Endodermal cell (in vitro differentiated cells): ENCODE data around the gene MRPS34. TPM values are rescaled to one million over a fixed set of nuclear protein-coding genes. Genes with fewer than 3 reads are reported as not detected.
A peak's percentile ranks its signal among the peaks of the same experiment; 100 is the strongest.

Experiments
- DNase-seq: peaks from one replicate; pipeline ENCODE4 v3.0.0-alpha.2; 2017
- H3K27ac ChIP-seq: 2 replicates; pipeline ENCODE4 v1.5.1; 2013; ENCODE audit warnings: mild to moderate bottlenecking, low read depth, low read length, moderate library complexity
- H3K27me3 ChIP-seq: 2 replicates; pipeline ENCODE4 v1.6.1; 2013; ENCODE audit warnings: mild to moderate bottlenecking, low read length, moderate library complexity; ENCODE audit not compliant: insufficient read depth, control insufficient read depth, poor library complexity, severe bottlenecking
- H3K36me3 ChIP-seq: 2 replicates; pipeline ENCODE4 v1.7.0; 2013; ENCODE audit warnings: mild to moderate bottlenecking, low read length, moderate library complexity; ENCODE audit not compliant: control insufficient read depth, insufficient read depth
- H3K4me1 ChIP-seq: one replicate; pipeline ENCODE4 v1.7.0; 2013; ENCODE audit warnings: low read length; ENCODE audit not compliant: control insufficient read depth, insufficient read depth
- H3K4me3 ChIP-seq: 2 replicates; pipeline ENCODE4 v1.5.1; 2013; ENCODE audit warnings: mild to moderate bottlenecking, low read length, moderate library complexity
- H3K9ac ChIP-seq: 2 replicates; pipeline ENCODE4 v1.6.1; 2013; ENCODE audit warnings: mild to moderate bottlenecking, low read length, moderate library complexity; ENCODE audit not compliant: poor library complexity, severe bottlenecking; ENCODE audit errors: extremely low read depth
- H3K9me3 ChIP-seq: 2 replicates; pipeline ENCODE4 v1.6.1; 2013; ENCODE audit warnings: mild to moderate bottlenecking, low read length, moderate library complexity; ENCODE audit not compliant: control insufficient read depth
- H3K27ac Mint-ChIP-seq: 2 replicates; pipeline ENCODE4 v1.8.0; 2020; ENCODE audit warnings: mixed read lengths
- H3K27me3 Mint-ChIP-seq: 2 replicates; pipeline ENCODE4 v1.8.0; 2021; ENCODE audit warnings: mild to moderate bottlenecking, mixed read lengths; ENCODE audit not compliant: insufficient read depth
- H3K36me3 Mint-ChIP-seq: 2 replicates; pipeline ENCODE4 v1.8.0; 2020; ENCODE audit warnings: low read depth, mixed read lengths
- H3K4me1 Mint-ChIP-seq: 2 replicates; pipeline ENCODE4 v1.8.0; 2020; ENCODE audit warnings: mixed read lengths
- H3K4me3 Mint-ChIP-seq: 2 replicates; pipeline ENCODE4 v1.8.0; 2020; ENCODE audit warnings: mild to moderate bottlenecking, moderate library complexity, mixed read lengths
- H3K9me3 Mint-ChIP-seq: 2 replicates; pipeline ENCODE4 v1.8.0; 2020; ENCODE audit warnings: mild to moderate bottlenecking, mixed read lengths
- WGBS, 2 experiments: methylation state at CpG; one replicate each; pipeline versions ENCODE4 v1.1.5 to v1.1.7; 2013; ENCODE audit warnings: missing lambda C conversion rate in 2 of 2, mixed read lengths in 1 of 2; ENCODE audit not compliant: insufficient coverage in 1 of 2, insufficient read length in 1 of 2; 5-methylcytosine and 5-hydroxymethylcytosine counted together
- total RNA-seq, 2 donors: library from RNA; stranded (reverse); fragmentation: NEBNext Ultra II Directional in 1 of 2; extraction: Animal tissue kit (Norgen Biotek cat#: 25700) in 1 of 2; gene quantifications; 2 replicates in 1 of 2; 3 replicates in 1 of 2; pipeline ENCODE4 v1.2.1, GENCODE V29; 2021
- TF ChIP-seq, protein P1 (sequence below): fragments of 200-600 bp; sonication (generic); conservative IDR thresholded peaks from 2 replicates; pipeline ENCODE4 v1.5.0; 2021; ENCODE audit warnings: antibody characterized with exemption, mild to moderate bottlenecking

The MRPS34 gene
- total RNA-seq, 2 donors from 2014 or later = 137 to 164 TPM

DNA sequence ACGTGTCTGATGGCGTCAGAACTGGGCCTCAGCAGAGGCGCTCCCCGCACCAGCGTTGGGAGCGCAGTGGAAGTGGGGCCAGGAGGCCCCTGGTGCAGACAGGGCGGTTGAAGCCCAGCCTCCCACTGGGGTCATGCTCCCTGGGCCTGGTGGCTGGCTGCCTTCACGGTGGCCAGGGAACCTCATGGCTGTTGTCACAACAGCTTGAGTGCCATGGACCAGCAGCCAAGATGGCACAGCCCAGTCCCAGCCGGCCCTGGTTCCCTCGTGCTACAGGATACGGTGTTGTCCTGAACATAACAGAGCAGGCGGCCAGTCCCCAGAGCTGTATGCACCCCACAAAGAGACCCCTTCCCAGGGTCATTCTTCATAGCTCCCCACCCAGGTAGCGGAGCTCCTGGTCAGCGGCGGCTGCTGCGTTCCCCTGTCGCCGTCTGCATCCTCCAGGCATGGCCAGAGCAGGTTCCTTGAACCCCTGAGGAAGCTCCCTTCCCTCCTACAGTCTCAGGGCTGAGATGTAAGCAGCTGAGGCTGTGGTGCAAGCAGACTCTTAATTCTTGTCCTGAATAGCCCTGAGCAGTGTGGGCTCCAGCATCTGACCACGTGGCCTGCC is 31.3 kb downstream of the MRPS34 start:
- H3K4me3 ChIP-seq = no peak overlapping the region
- H3K36me3 ChIP-seq = peaks cover 10% of the 10 kb centered on the region
- Mint-ChIP-seq H3K4me1 (no peaks in the 10 kb centered on the region), H3K36me3 (peaks cover 9% of the 10 kb centered on the region), H3K4me3 (no peak overlapping the region), H3K27ac (no peak overlapping the region), H3K27me3 (no peaks in the 10 kb centered on the region), H3K9me3 (peaks cover 1% of the 10 kb centered on the region)
- no peaks in the 10 kb centered on the region for H3K4me1 ChIP-seq
- no peak overlapping the region for H3K9ac ChIP-seq
- TF ChIP-seq, protein P1, sequence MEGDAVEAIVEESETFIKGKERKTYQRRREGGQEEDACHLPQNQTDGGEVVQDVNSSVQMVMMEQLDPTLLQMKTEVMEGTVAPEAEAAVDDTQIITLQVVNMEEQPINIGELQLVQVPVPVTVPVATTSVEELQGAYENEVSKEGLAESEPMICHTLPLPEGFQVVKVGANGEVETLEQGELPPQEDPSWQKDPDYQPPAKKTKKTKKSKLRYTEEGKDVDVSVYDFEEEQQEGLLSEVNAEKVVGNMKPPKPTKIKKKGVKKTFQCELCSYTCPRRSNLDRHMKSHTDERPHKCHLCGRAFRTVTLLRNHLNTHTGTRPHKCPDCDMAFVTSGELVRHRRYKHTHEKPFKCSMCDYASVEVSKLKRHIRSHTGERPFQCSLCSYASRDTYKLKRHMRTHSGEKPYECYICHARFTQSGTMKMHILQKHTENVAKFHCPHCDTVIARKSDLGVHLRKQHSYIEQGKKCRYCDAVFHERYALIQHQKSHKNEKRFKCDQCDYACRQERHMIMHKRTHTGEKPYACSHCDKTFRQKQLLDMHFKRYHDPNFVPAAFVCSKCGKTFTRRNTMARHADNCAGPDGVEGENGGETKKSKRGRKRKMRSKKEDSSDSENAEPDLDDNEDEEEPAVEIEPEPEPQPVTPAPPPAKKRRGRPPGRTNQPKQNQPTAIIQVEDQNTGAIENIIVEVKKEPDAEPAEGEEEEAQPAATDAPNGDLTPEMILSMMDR = no peak
- DNase-seq = no peak
- no peaks in the 10 kb centered on the region for H3K27me3 ChIP-seq
- WGBS, 2 experiments = 93 to 96% methylated on average over 12 to 19 of the region's 19 CpGs
- peaks cover 29% of the 10 kb centered on the region for H3K9me3 ChIP-seq
- H3K27ac ChIP-seq = peak overlapping the region; percentile 24

DNA sequence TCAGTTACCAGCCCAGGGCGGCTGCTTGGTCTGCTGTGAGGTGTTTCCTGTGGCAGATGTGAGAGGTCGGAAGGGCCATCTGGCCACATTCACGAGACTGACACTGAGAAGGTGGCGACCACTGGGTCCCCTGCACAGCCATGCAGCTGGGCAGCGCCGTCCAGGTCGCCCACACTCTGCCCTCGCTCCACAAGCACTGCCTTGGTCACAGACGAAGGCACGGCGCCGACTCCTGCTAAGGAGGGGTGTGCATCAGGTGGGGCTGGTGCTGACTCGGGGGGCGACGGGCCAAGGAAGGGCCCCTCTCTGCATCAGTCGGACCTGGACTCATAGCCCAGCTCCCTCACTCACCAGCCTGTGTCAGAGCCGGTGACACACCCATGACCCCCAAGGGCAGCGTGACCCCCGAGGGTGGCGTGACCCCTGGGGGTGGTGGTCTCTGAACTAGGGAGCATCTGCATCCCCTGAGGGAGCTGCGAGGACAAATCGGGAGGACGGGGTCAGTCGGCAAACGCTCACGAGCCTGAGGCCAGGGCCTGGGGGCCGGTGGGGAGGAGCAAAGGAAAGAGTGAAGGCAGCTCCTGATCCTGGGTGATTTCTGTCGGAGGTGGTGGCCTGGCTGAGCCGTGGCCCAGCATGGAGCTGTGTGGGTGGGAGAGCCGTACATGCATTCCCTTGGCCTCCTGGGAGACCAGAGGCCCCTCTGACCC is 32.0 kb downstream of the MRPS34 start:
- H3K27ac Mint-ChIP-seq = no peak overlapping the region
- TF ChIP-seq, protein P1 = no peak
- no peak overlapping the region for H3K4me3 Mint-ChIP-seq

DNA sequence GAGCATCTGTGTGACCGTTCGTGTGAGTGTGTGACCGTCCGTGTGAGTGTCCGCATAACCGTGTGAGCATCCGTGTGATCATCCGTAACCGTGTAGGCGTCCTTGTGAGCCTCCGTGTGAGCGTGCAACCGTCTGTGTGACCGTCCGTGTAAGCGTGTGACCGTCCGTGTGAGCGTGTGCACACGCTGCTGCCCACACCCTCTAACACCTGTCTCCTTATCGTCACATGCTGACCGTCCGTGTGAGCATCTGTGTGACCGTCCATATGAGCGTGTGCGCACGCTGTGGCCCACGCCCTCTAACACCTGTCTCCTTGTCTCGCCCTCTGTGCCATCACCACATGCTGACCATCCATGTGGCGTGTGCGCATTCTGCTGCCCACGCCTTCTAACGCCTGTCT is 32.7 kb downstream of the MRPS34 start:
- peaks cover 7% of the 10 kb centered on the region for H3K36me3 ChIP-seq
- Mint-ChIP-seq H3K4me3 (no peak overlapping the region), H3K27me3 (no peaks in the 10 kb centered on the region), H3K27ac (no peak overlapping the region), H3K9me3 (peaks cover 1% of the 10 kb centered on the region), H3K36me3 (peaks cover 9% of the 10 kb centered on the region), H3K4me1 (no peaks in the 10 kb centered on the region)
- H3K9ac ChIP-seq = no peak overlapping the region
- no peaks in the 10 kb centered on the region for H3K4me1 ChIP-seq
- TF ChIP-seq, protein P1 = no peak
- no peak overlapping the region for H3K27ac ChIP-seq
- WGBS, 2 experiments = 97 to 99% methylated on average over 33 of the region's 33 CpGs
- DNase-seq = no peak
- H3K4me3 ChIP-seq = no peak overlapping the region
- H3K9me3 ChIP-seq = peaks cover 42% of the 10 kb centered on the region
- H3K27me3 ChIP-seq = no peaks in the 10 kb centered on the region

More for the DNA sequence above, 32.0 kb downstream of the MRPS34 start:
- H3K27me3 ChIP-seq = no peaks in the 10 kb centered on the region
- no peak overlapping the region for H3K9ac ChIP-seq
- H3K4me3 ChIP-seq = no peak overlapping the region
- H3K4me1 ChIP-seq = no peaks in the 10 kb centered on the region
- Mint-ChIP-seq H3K9me3 (peaks cover 1% of the 10 kb centered on the region), H3K36me3 (peaks cover 9% of the 10 kb centered on the region), H3K4me1 (no peaks in the 10 kb centered on the region), H3K27me3 (no peaks in the 10 kb centered on the region)
- 87 to 92% methylated on average over 10 to 30 of the region's 30 CpGs for WGBS, 2 experiments
- peaks cover 35% of the 10 kb centered on the region for H3K9me3 ChIP-seq
- H3K27ac ChIP-seq = peak overlapping the region; percentile 24
- peaks cover 10% of the 10 kb centered on the region for H3K36me3 ChIP-seq
- no peak for DNase-seq
